WTC11 (cell line): ENCODE measurements around the gene CTDSP2. TPM values are rescaled to one million over a fixed set of nuclear protein-coding genes. Genes with fewer than 3 reads are reported as not detected.

Experiments
- ATAC-seq: fragments of 200-7000 bp; cut with Tn5 transposase; 2 replicates; pipeline ENCODE4 v1.10.0; 2021; ENCODE audit warnings: mild to moderate bottlenecking, moderate library complexity
- CTCF ChIA-PET: fragments of 300-600 bp; sonication (Branson Sonifier 250); formaldehyde crosslinking; loops from one replicate; lab custom pipeline; 2021; ENCODE audit warnings: antibody characterized with exemption; lab: Charles Lee
- POLR2A ChIA-PET: fragments of 350-600 bp; sonication (Branson Sonifier 250); formaldehyde crosslinking; loops from one replicate; lab custom pipeline; 2021; ENCODE audit warnings: antibody characterized with exemption; lab: Charles Lee
- DNase-seq: peaks from one replicate; pipeline ENCODE4 v3.0.0; 2021; ENCODE audit warnings: low spot score
- H3K27ac Mint-ChIP-seq: 2 replicates; pipeline ENCODE4 v1.8.0; 2021; ENCODE audit warnings: mixed read lengths
- H3K27me3 Mint-ChIP-seq: 2 replicates; pipeline ENCODE4 v1.8.0; 2021; ENCODE audit warnings: low read depth, mild to moderate bottlenecking, moderate library complexity, mixed read lengths
- H3K36me3 Mint-ChIP-seq: 2 replicates; pipeline ENCODE4 v1.8.0; 2021; ENCODE audit warnings: mixed read lengths
- H3K4me1 Mint-ChIP-seq: 2 replicates; pipeline ENCODE4 v1.8.0; 2022; ENCODE audit warnings: mixed read lengths
- H3K4me3 Mint-ChIP-seq: 2 replicates; pipeline ENCODE4 v1.8.0; 2021; ENCODE audit warnings: mild to moderate bottlenecking, moderate library complexity, mixed read lengths
- H3K9me3 Mint-ChIP-seq: 2 replicates; pipeline ENCODE4 v1.8.0; 2021; ENCODE audit warnings: mixed read lengths
- CTCF ChIP-seq: fragments of 200-600 bp; IDR thresholded peaks from 2 replicates; pipeline ENCODE4 v1.8.0; 2022; ENCODE audit warnings: antibody characterized with exemption
- ETV6 ChIP-seq: sonication (generic); formaldehyde crosslinking; IDR thresholded peaks from 2 replicates; pipeline ENCODE4 v1.8.1; 2022; ENCODE audit warnings: mild to moderate bottlenecking, missing genetic modification reagents
- FOXK1 ChIP-seq: sonication (generic); formaldehyde crosslinking; IDR thresholded peaks from 2 replicates; pipeline ENCODE4 v1.8.0; 2022; ENCODE audit warnings: mild to moderate bottlenecking, moderate library complexity, missing genetic modification reagents
- FOXP1 ChIP-seq: sonication (generic); formaldehyde crosslinking; IDR thresholded peaks from 2 replicates; pipeline ENCODE4 v1.8.0; 2022; ENCODE audit warnings: missing genetic modification reagents, mild to moderate bottlenecking, moderate library complexity, borderline replicate concordance
- HMGXB4 ChIP-seq: sonication (generic); formaldehyde crosslinking; IDR thresholded peaks from 2 replicates; pipeline ENCODE4 v1.8.1; 2023; ENCODE audit warnings: mild to moderate bottlenecking, moderate library complexity, missing genetic modification reagents
- JAZF1 ChIP-seq: fragments of 250-450 bp; sonication (Bioruptor Pico); IDR thresholded peaks from 2 replicates; pipeline ENCODE4 v1.9.0; 2021; ENCODE audit warnings: moderate library complexity, mild to moderate bottlenecking, inconsistent platforms
- MLX ChIP-seq: sonication (generic); formaldehyde crosslinking; IDR thresholded peaks from 2 replicates; pipeline ENCODE4 v1.8.1; 2023; ENCODE audit warnings: mild to moderate bottlenecking, missing genetic modification reagents, moderate library complexity
- MYBL2 ChIP-seq: sonication (generic); formaldehyde crosslinking; IDR thresholded peaks from 2 replicates; pipeline ENCODE4 v1.8.1; 2023; ENCODE audit warnings: mild to moderate bottlenecking, moderate library complexity, missing genetic modification reagents
- RELA ChIP-seq: sonication (generic); formaldehyde crosslinking; IDR thresholded peaks from 2 replicates; pipeline ENCODE4 v1.8.1; 2022; ENCODE audit warnings: missing genetic modification reagents, mild to moderate bottlenecking, borderline replicate concordance
- SP1 ChIP-seq: sonication (generic); formaldehyde crosslinking; conservative IDR thresholded peaks from 2 replicates; pipeline ENCODE4 v1.8.1; 2022; ENCODE audit warnings: missing genetic modification reagents
- STAT6 ChIP-seq: sonication (generic); formaldehyde crosslinking; conservative IDR thresholded peaks from 2 replicates; pipeline ENCODE4 v1.8.1; 2023; ENCODE audit warnings: mild to moderate bottlenecking, low read depth, missing genetic modification reagents, moderate library complexity
- TEAD1 ChIP-seq: sonication (generic); formaldehyde crosslinking; IDR thresholded peaks from 2 replicates; pipeline ENCODE4 v1.8.0; 2022; ENCODE audit warnings: mild to moderate bottlenecking, missing genetic modification reagents
- ZBTB21 ChIP-seq: sonication (generic); formaldehyde crosslinking; IDR thresholded peaks from 2 replicates; pipeline ENCODE4 v1.8.1; 2023; ENCODE audit warnings: mild to moderate bottlenecking, missing genetic modification reagents, borderline replicate concordance
- ZBTB43 ChIP-seq: sonication (generic); formaldehyde crosslinking; IDR thresholded peaks from 2 replicates; pipeline ENCODE4 v1.8.1; 2023; ENCODE audit warnings: mild to moderate bottlenecking, missing genetic modification reagents
- ZNF263 ChIP-seq: sonication (generic); formaldehyde crosslinking; IDR thresholded peaks from 2 replicates; pipeline ENCODE4 v1.8.1; 2022; ENCODE audit warnings: low read depth, mild to moderate bottlenecking, moderate library complexity, missing genetic modification reagents
- ZNF317 ChIP-seq: sonication (generic); formaldehyde crosslinking; IDR thresholded peaks from 2 replicates; pipeline ENCODE4 v1.8.1; 2023; ENCODE audit warnings: low read depth, mild to moderate bottlenecking, moderate library complexity, missing genetic modification reagents, borderline replicate concordance
- ZNF512 ChIP-seq: sonication (generic); formaldehyde crosslinking; IDR thresholded peaks from 2 replicates; pipeline ENCODE4 v1.8.1; 2022; ENCODE audit warnings: missing genetic modification reagents, borderline replicate concordance
- total RNA-seq: library from RNA; stranded (reverse); gene quantifications from 3 replicates; pipeline ENCODE4 v1.2.3, GENCODE V29; 2021

The CTDSP2 gene
- total RNA-seq, 1 experiment from 2014 or later: 122 TPM

- peak; percentile 77 for TF ChIP-seq CTCF
- TF ChIP-seq FOXP1 (CRISPR knock-in tag): peak; percentile 81
- peak; percentile 100 for TF ChIP-seq FOXK1 (CRISPR knock-in tag)
- no peak for TF ChIP-seq ZBTB21 (CRISPR knock-in tag)
- peak; percentile 63; the same call in 1 of the 2 replicates for TF ChIP-seq HMGXB4 (CRISPR knock-in tag)
- TF ChIP-seq RELA: no peak
- TF ChIP-seq ETV6: peak; percentile 94
- no peak for TF ChIP-seq ZNF512 (CRISPR knock-in tag)
- TF ChIP-seq SP1 (CRISPR knock-in tag): peak; percentile 89
- peak; percentile 72; the same call in 1 of the 2 replicates for TF ChIP-seq MYBL2 (CRISPR knock-in tag)
- TF ChIP-seq STAT6 (CRISPR knock-in tag): no peak
- TF ChIP-seq, all 79 proteins: peak for 20
These were observed 63.7 kb downstream of the CTDSP2 start, which contains the start of gene TSFM (continued) for GRCh38 chr12:57782608-57783465.

- Mint-ChIP-seq H3K36me3 (peaks cover 22% of the 10 kb centered on the region), H3K4me3 (peak overlapping the region; percentile 100), H3K27me3 (no peaks in the 10 kb centered on the region), H3K4me1 (peaks cover 4% of the 10 kb centered on the region; the same call in 1 of the 2 replicates), H3K9me3 (no peaks in the 10 kb centered on the region), H3K27ac (no peak overlapping the region)
- DNase-seq: no peak
- ChIA-PET CTCF (interaction anchor here (1.0 to 2.8 kb wide), 5 partner anchors 18 to 119 kb away, joined by 3 to 17 read pairs (median 3); no protein-coding TSS in a partner anchor), POLR2A (interaction anchor here (0.9 kb wide), 1 partner anchor 55 kb away, joined by 4 read pairs; no protein-coding TSS in a partner anchor)
- no peak for TF ChIP-seq TEAD1
- no peak for TF ChIP-seq RELA
- TF ChIP-seq ZNF263 (CRISPR knock-in tag): no peak
- TF ChIP-seq ZNF317 (CRISPR knock-in tag): no peak
- no peak for TF ChIP-seq MLX (CRISPR knock-in tag)
- TF ChIP-seq JAZF1 (CRISPR knock-in tag): no peak
- TF ChIP-seq ZBTB43 (CRISPR knock-in tag): no peak
- no peak for ATAC-seq
These were observed 64.3 kb downstream of the CTDSP2 start for GRCh38 chr12:57782243-57782607.
